Thyroid gland (tissue), 4 donors: ENCODE results near the gene LILRB5.

Experiments used
- POLR2A ChIP-seq, 2 donors: fragments of 450-650 bp; IDR thresholded peaks; one replicate each; pipeline ENCODE4 v1.6.1; 2017; ENCODE audit warnings: antibody characterized with exemption in 2 of 2, mild to moderate bottlenecking in 2 of 2, moderate library complexity in 1 of 2
- TF ChIP-seq, protein P1 (sequence below), 6 experiments: fragments of 200-600 bp in 3 of 6; fragments of 450-650 bp in 3 of 6; sonication (generic) in 3 of 6; IDR thresholded peaks; one replicate each; pipeline ENCODE4 v1.5.1; 2016 to 2019; ENCODE audit warnings: antibody characterized with exemption in 6 of 6, mild to moderate bottlenecking in 2 of 6, inconsistent platforms in 1 of 6, moderate library complexity in 1 of 6

DNA sequence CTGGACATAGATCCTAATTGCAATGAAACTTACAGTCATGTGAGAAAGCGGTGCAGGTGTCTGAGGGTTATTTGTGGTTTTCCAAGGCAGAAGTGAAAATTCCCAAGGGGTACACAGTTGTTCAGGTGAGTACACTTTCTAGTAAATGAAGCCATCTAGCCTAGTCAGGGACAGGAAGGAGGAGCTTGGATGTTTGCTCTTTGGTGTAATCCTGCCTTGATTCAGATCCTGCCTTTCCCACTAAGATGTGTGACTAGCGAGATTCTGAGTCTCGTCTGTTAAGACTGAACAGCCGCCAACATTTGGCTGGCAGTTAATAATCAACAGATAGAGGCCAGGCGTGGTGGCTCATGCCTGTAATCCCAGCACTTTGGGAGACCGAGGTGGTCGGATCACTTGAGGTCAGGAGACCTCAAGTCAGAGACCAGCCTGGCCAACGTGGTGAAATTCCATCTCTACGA, 53.9 kb downstream of the LILRB5 start:
- TF ChIP-seq, protein P1, sequence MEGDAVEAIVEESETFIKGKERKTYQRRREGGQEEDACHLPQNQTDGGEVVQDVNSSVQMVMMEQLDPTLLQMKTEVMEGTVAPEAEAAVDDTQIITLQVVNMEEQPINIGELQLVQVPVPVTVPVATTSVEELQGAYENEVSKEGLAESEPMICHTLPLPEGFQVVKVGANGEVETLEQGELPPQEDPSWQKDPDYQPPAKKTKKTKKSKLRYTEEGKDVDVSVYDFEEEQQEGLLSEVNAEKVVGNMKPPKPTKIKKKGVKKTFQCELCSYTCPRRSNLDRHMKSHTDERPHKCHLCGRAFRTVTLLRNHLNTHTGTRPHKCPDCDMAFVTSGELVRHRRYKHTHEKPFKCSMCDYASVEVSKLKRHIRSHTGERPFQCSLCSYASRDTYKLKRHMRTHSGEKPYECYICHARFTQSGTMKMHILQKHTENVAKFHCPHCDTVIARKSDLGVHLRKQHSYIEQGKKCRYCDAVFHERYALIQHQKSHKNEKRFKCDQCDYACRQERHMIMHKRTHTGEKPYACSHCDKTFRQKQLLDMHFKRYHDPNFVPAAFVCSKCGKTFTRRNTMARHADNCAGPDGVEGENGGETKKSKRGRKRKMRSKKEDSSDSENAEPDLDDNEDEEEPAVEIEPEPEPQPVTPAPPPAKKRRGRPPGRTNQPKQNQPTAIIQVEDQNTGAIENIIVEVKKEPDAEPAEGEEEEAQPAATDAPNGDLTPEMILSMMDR (IDR thresholded peaks at IDR 0.05): no peak
- no peak for TF ChIP-seq POLR2A (IDR thresholded peaks at IDR 0.05)
